GDM1 (cell line): Measurements from ENCODE around the gene MRPL44.
"Not testable (repeated sequence)": the region's sequence is repeated elsewhere in the genome, so short reads cannot be mapped to it uniquely, and the experiment has no call there.

ENCODE experiments used
- DNase-seq: peaks from one replicate; lab custom pipeline; 2025; lab: John Stamatoyannopoulos, UW

Gene MRPL44

DNA sequence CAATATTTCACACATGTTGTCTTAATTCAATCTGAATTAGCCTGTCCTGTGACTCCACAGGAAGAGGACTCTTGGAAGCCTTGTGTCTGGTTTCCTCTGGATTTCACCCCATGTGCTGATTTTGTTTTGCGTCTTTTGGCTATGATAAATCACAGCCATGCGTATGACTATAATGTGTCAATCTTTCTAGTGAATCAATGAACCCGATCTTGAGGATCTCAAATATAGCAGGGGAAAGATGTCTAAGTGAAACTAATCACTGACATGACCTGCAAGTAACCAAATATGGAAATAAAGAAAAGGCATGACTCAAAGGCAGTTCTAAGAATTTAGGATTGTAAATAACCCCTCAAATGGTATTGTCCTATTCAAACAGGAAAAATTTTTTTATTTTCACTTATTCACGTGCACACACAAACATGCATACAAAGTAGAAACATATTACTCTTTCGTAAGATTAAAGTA lies 20.4 kb upstream of the MRPL44 start:
- DNase-seq, result no peak

DNA sequence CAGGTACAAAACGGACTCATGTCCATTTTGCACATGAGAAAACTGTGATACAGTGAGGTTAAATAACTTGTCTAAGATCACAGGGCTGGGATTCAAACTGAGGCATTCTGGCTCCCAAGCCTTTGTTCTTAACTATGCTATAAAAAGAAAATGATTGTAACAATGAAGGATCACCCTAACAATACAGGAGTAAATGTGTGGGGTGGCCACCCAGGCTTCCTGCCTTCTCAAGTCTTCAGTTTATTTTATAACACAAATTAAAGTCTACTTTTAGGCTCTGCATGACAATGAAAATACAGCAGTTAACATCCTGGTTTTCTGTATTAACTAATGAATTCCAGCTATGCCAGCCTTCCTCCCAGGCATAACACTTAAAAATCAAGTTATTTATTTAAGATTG lies 19.7 kb upstream of the MRPL44 start:
- DNase-seq, result no peak

DNA sequence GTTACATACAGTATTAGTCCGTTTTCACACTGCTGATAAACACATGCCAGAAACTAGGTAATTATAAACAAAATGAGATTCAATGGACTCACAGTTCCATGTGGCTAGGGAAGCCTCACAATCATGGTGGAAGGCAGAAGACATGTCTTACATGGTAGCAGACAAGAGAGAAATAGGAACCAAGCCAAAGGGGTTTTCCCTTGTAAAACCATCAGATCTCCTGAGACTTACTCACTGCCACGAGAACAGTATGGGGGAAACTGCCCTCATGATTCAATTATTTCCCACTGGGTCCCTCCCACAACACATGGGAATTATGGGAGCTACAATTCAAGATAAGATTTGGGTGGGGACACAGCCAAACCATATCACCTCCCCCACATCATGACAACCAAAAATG lies 17.8 kb upstream of the MRPL44 start:
- not testable (repeated sequence) for DNase-seq

DNA sequence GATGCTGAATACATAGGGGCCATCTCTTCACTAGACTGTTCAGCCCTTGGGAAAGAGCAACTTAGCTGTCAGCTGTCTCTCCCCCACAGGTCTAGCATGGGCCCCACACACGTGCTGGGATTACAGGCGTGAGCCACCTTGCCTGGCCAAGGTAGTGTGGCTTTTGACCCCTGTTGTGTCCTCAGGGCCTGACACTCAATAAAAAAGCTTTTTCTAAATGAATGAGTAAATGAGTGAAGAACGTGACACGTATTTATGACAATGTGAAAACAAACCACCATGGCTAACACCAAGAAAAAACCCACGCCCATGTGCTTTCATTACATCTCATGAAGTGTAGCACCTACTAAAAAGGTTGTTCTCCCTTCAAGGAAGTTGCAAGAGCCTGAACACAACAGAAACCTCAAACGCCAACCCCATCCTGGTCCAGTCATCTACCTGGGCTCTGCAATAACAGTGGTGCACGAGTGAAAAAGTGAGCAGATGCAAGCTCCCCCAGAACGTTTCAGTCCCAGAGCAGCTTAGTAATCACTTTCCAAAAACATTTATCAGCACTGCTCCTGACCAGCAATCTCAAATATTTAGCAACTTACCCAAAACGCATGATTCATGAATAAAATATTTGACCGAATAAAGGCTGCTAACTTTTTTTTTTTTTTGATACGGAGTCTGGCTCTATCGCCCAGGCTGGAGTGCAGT lies 15.5 kb upstream of the MRPL44 start:
- no peak for DNase-seq

DNA sequence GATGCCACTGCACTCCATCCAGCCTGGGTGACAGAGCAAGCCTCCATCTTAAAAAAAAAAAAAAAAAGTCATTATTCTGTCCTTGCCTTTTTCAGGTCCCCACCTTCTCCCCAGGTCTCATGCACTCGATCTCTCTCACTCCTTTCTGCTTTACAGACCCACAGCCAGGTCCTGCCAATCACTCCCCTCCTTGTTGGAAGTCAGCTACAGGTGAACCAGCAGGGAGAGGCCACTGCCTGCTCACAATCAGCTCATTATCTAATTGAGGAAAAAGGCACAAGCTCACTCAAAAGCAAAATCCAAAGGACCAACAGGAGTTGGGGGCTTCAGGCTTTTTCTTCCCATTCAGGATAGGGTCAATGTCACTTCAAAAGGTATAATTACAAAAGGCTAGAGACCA lies 14.1 kb upstream of the MRPL44 start:
- no peak for DNase-seq

DNA sequence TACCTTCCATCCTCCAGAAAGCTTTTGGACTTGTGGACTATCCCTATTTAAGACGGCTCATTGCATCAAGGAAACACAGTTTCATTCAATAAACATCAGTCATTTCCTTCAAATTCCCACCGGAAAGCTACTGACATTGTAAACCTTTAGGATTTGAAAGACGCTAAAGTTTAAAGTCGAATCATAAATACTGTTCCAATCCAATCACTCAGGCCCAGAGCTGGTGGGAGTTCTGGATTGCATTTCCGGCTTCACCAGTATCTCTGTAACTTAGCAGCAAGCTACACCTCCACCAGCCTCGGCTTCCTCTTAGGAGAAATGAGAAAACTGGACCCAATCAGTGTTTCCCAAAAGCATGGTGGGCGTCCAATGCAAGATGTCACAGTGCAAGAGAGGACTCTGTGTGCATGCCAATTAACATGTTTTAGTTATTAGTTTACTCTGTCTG lies 13.7 kb upstream of the MRPL44 start:
- DNase-seq, result no peak

DNA sequence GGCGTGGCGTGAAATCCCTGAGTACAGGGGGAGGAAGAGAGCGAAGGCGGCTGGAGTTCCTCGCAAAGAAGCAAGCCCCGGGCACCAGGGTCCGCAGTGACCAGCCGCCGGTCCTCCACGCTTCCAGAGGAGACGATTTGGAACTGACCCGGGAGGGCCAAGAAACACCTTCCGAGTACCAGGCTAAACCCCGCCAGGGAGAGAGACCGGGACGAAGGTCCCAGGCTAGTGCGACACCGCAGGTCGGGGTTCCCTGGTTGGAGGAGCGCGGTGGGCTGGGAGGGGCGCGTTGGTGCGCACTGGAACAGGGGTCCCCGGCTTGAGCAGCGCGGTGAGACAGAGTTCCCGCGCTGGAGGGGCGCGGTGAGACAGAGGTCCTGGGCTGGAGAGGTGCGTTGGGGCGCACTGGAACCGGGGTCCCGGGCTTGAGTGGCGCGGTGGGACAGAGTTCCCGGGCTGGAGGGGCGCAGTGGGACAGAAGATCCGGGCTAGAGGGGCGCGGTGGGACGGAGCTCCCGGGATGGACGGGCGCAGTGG lies 13.0 kb upstream of the MRPL44 start:
- no peak for DNase-seq

DNA sequence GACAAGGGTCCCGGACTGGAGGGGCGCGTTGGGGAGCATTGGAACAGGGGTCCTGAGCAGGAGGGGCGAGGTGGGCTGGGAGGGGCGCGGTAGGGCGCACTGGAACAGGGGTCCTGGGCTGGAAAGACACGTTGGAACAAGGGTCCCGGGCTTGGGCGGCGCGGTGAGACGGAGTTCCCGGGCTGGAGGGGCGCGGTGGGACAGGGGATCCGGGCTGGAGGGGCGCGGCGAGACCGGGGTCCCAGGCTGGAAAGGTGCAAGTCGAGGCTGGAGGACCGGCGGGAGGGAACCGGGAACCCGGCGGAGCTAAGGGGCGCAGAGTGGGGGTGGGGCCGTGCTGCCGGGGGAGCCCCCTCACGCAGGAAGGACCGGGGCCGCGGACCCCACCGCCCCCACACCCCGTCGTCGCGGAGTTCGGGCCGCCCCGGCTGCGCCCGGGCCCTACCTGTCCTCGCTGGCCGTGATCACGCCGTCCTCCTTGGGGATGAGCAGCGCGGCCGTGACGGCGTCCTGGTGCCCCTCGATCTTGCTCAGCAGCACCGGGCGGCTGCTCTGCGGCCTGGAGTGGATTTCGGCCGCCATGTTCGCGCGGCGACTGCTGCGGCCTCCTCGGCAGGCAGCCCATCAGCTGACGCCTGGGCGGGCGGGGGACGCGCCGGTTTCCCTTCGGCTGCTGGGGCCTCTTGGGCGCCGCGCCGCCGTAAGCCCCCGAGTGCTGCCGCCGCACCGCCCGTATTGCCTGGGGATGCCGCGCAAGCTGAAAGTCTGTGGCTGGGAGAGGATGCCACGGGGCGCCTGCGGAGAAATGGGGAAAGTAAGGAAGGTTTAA lies 12.3 kb upstream of the MRPL44 start, which contains the start of gene WDFY1:
Gene WDFY1, minus strand, starts transcription at position 633 of the 829 bp plus-strand sequence. Its CDS starts 51 bp downstream, at position 582.
- DNase-seq, result peak; percentile 88

DNA sequence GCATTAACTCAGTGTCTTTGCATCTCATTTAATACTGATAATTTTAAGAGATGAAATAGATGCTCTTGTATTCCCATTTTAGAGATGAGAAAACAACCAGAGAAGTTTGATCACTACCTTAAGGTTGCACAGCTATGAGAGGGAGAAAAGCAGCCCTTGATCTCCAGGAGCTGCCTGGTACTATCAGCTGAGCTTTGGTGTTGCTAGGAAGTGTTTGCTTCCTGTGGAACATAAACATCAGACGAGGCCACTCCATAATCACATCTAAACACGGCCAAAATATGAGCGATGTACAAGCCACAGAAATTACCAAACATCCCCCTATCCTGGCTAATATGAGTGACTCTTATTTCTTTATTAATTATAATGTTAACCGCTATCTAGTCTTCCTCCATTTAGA lies 11.5 kb upstream of the MRPL44 start:
- DNase-seq, result no peak

DNA sequence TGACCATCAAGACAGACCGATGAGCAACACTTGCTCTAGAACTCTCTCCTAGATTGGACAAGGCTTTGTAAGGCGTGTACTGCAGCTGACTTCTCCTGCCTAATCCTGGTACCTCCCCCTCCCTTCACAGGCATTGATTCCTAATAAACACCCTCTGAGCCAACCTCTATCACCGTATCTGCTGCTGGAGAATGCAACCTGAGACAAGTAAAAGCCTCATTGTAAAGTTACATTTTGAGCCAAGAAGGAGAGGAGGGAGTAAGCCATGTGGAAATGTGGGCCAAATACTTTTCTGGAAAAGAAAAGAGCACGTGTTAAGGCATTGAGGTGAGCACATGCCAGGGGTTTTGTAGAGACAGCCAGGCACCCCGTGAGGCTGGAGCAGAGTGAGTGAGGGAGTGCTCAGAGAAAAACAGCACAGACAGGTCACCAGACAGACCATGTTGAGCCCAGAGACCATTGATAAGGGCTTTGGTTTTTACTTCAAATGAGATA lies 9.5 kb upstream of the MRPL44 start:
- DNase-seq, result no peak

DNA sequence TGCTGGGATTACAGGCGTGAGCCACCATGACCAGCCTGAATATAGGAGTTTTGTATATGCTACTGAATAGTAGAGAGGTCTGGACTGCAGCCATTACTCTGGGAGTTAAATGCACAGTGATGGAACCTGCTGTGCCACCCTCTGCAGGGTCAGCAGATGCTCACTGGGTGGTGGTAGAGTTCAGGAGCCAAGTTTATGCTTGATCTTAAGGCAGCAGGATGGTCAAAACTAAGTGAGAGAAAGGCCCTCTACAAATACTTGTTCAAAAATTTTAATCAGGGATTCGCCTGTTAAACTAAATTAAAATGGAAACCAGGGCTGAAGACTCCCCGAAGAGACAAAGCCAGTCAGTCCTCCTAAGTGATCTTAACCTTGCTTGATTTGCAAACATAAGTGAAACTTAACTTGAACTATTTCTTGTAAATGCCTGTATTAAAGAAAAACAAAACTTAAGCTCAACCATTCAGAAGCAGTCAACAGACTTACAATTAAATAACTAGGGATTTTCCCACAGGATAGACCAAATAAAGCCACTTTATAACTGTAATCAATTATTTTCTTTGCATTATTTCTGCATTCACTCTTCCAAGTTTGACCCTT lies 7.9 kb upstream of the MRPL44 start:
- DNase-seq, result no peak

DNA sequence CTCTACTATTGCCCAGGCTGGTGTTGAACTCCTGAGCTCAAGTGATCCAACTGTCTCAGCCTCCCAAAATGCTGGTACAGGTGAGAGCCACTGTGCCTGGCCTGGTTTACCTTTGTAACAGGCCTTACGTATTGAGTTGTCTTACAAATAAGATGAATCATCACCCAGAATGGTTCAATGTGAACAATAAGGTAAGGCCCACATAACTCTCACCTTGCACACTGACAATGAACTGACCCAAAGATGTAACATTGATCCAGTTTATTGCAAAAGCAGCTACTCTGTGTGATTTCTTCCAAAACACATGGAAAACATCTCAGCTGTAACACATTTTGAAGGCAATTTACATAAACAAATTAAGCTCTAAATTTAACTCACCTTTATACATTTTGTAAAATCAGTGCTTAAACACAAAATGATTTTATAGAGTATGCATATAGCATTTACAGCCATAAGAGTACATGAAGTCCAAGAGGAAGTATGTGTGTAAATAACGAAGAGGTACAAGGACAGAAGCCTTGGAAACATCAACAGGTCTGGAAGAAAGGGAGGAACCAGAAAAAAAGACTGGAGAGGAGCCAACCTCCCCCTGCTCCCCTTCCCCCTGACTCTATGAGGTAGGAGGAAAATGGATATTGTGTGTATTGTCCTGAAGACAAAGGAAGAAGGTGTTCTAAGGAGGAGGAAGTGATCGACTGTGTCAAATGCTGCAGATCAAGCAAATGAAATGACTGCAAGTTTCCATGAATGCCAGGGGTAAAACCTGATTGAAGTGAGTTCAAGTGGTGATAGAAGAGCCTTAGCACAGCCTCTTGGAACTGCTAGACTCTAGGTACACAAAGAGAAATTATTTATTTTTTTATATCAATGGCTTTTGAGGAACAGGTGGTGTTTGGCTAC lies 6.6 kb upstream of the MRPL44 start:
- no peak for DNase-seq

DNA sequence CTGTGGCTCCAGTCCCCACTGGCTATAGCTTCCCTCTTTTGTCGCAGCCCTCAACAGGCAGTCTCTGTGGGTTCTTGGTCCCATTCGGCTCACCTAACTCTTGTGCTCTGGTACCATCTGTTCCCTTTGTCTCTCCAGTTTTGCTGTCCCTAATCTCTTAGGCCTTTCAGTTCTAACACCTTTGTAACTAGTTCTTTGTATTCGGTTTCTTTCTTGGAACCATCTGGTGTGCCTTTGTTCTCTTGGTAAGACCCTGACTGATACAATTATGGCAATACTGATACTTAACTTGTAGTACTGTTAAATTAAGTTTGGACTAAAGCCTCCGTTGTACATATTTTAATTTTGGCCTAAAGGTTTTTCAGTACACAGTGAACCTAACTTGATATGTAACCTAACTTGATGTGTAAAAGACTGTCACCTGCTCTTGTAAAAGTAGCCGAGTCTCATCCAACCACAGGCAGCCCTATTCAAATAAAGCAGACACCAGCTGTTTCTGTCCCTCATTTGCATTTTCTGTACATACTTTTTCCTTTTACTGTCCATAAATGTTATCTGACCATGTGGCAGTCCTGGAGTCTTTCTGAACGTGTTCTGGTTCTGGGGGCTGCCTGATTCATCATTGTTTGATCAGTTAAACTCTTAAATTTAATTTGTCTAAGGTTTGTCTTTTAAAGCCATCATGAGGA lies 4.8 kb upstream of the MRPL44 start:
- no peak for DNase-seq

DNA sequence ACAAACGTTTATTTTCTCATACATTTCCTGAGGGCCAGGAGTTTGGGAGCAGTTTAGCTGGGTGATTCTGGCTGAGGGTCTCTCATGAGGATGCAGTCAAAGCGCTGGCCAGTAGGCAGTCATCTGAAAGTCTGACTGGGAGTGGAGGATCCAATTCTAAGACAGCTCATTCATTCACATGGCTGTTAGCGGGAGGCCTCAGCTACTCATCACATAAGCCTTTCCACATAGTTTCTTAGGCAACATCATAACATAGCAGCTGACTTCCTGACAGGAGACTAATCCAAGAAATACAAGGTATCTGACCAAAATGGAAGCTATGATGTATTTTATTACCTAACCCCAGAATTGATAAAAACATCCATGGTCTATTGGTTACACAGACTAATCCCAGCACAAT lies 2.9 kb upstream of the MRPL44 start:
- no peak for DNase-seq

DNA sequence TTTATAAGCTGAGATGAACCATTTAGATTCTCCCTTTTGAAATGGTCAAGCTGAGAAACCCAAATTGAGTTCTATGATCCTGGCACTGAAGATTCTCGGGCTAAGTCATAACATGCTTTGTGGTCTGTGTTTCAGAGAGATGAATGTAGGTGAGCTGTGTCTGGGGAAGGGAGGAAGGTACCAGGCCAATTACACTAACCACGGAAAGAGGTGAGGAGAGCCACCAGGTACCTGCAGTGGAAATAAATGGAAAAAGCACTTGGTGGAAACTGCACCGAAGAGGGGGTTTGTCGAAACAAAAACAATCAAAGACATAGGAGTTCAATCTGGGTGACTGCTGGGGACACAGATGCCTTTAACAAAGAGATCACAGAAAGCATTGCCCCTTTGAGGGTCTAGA lies 963 bp upstream of the MRPL44 start:
- no peak for DNase-seq

DNA sequence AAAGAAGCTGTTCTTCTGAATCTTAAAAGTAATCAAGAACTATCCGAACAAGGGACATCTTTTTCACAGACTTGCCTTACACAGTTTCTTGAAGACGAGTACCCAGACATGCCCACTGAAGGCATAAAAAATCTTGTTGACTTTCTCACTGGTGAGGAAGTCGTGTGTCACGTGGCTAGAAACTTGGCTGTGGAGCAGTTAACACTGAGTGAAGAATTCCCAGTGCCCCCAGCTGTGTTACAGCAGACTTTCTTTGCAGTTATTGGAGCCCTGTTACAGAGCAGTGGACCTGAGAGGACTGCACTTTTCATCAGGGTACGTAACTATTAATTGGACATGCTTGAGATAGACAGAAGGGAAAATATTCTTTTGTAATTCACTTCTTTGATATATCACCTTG lies 2.4 kb downstream of the MRPL44 start:
- no peak for DNase-seq

DNA sequence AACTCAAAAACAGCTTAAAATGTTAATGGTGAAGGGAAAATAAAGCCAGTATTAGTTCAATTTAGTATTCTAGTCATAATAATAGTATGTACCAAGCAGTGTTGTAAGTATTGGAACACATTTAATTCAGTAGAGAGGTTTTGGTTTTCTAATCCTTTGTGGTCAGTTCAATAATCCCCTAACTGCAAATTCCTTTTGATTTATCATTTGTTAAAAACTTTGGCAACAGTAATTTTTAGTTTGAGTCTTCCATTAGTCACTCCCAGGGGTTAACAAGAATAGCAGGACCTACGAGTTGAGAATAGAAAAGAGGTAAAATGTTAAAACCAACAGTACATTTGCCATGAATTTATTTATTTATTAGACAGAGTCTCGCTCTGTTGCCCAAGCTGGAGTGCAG lies 10.7 kb downstream of the MRPL44 start:
- no peak for DNase-seq

DNA sequence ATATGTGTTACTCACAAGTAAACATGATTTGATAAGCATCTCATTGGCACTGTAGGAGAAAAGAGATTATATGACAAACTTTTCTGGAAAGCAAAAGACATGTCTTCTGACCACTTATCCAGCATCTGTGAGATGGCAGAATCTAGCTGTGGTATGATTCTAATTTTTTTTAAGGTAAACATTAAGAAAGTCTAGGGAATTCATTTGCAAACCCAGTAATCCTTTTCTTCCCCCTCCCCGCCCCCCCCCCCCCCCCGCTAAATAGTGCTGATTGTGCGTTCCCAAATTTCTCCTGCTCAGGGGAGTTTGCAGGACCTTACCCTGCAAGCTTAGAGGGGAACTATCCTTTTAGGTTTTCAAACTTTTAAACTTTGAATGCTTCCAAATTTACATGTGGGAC lies 12.1 kb downstream of the MRPL44 start:
- no peak for DNase-seq

DNA sequence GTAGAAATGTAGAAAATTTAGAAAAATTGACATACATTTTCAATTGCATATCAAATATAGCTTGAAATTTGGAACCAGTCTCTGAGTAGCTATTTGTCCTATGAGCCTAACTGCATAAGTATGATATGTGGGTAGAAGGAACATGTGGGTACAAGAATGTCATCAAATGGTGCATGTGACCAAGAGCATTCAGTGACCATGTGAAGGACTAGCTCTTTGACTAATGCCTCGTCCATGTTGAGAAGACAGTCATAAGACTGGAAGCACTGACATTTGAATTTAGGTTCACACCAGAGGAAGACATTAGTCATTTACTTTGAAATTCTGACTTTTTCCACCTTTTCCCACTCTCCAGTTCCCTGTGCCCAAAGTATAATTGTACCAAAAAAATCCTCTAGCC lies 12.6 kb downstream of the MRPL44 start:
- no peak for DNase-seq

DNA sequence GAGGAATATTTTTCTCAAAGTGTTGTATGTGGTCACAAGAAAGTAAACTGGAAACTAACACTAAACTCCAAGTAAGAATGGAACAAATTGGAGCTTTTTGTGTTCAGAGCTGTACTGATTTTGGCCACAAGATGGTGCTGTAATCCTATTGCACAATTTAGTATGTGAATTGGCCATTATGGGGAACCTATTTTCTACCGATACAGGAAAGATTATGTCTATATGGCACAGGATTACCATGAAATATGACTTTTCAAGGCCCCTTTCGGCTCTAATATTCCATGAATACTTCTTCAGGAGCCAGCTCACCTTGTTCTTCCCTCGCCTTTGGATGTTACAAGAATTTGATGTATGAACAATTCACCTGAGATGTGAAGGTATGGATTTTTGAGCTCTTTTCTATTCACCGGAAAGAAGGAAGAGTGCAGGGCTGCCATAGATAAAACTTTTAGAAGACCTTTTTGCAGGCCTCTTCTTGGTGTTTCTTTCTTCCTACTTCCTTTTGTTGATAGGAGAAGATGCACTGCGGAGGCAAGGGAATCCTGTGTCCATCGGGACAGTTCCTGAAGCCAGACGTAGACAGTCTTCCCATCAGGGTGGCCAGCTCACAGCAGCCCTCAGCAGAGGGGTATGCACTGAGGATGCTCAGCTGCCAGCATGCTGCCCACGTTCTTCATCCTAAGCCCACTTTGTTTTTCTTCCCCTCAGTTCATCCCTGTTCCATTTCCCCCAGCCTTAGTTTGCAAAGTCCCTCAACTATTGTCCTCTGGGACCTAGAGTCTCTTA lies 13.3 kb downstream of the MRPL44 start:
- DNase-seq, result peak; percentile 43
